HG03342 (cell line): ENCODE data around the gene CMTM3.
"Not testable (repeated sequence)": the region's sequence is repeated elsewhere in the genome, so short reads cannot be mapped to it uniquely, and the experiment has no call there.

ENCODE experiments used
- ATAC-seq: cut with Tn5 transposase; IDR thresholded peaks from one replicate; pipeline ENCODE4 v1.9.1; 2021; ENCODE audit warnings: mild to moderate bottlenecking, moderate library complexity; ENCODE audit not compliant: unreplicated experiment

The CMTM3 gene

GRCh38 chr16:66658860-66659190 lies 54.3 kb downstream of the CMTM3 start:
- ATAC-seq, result no peak

- no peak for ATAC-seq
Measured at GRCh38 chr16:66660422-66661209, 56.1 kb downstream of the CMTM3 start.

GRCh38 chr16:66661210-66661560 lies 56.7 kb downstream of the CMTM3 start:
- no peak for ATAC-seq

- ATAC-seq, result not testable (repeated sequence)
Measured at GRCh38 chr16:66661671-66662346, 57.3 kb downstream of the CMTM3 start.

- no peak for ATAC-seq
Measured at GRCh38 chr16:66662445-66663194, 58.1 kb downstream of the CMTM3 start.
